ENCODE data around the gene SUGCT.

The SUGCT gene

GRCh38 chr7:40749877-40750276, 615.1 kb downstream of the SUGCT start:
- no peak overlapping the region for H3K27ac ChIP-seq (replicated peaks)
- H3K4me3 ChIP-seq (replicated peaks; ENCODE audit: insufficient read depth, low read length): no peak overlapping the region
- TF ChIP-seq REST (IDR thresholded peaks at IDR 0.05; ENCODE audit: insufficient replicate concordance, low read depth): no peak
- no peak for TF ChIP-seq CTCF (IDR thresholded peaks at IDR 0.05; ENCODE audit: insufficient read depth, low read length)
- TF ChIP-seq POLR2AphosphoS5 (IDR thresholded peaks at IDR 0.05; ENCODE audit: low read depth): no peak
- TF ChIP-seq GABPA (IDR thresholded peaks at IDR 0.05; ENCODE audit: low read depth): no peak
- no peak for TF ChIP-seq SPI1 (IDR thresholded peaks at IDR 0.05; ENCODE audit: borderline replicate concordance, low read depth)
- H3K27me3 ChIP-seq (ENCODE audit: insufficient read depth, poor library complexity, severe bottlenecking): peaks cover 7% of the 10 kb centered on the region
- DNase-seq (ENCODE audit: low read depth in 1 of 2, low spot score in 1 of 2): no peak

DNA sequence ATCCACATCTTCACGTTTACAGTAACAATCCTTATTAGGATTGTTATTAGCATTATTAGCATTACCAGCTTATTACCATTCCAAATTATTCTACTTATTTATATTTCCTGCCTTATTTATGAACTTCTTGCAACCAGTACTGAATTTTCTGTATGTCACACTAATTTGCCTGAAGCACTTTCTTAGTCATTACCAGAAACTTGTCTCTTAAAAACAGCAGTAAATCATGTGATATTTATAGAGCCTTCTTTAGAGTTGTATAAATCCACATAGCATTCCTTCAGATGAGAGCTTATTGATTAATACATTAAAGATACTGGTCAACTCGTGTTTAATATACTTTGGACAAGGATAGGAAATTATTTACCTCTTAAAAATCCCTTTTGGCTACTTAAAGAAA, 618.6 kb downstream of the SUGCT start:
- no peak overlapping the region for H3K27ac ChIP-seq (replicated peaks)
- H3K27me3 ChIP-seq (ENCODE audit: insufficient read depth, poor library complexity, severe bottlenecking): peaks cover 2% of the 10 kb centered on the region
- no peak overlapping the region for H3K4me3 ChIP-seq (replicated peaks; ENCODE audit: insufficient read depth, low read length)
- TF ChIP-seq POLR2AphosphoS5 (IDR thresholded peaks at IDR 0.05; ENCODE audit: low read depth) (no peak), CTCF (IDR thresholded peaks at IDR 0.05; ENCODE audit: insufficient read depth, low read length) (no peak), GABPA (IDR thresholded peaks at IDR 0.05; ENCODE audit: low read depth) (no peak), SPI1 (IDR thresholded peaks at IDR 0.05; ENCODE audit: borderline replicate concordance, low read depth) (no peak), REST (IDR thresholded peaks at IDR 0.05; ENCODE audit: insufficient replicate concordance, low read depth) (no peak)
- no peak for DNase-seq (ENCODE audit: low read depth in 1 of 2, low spot score in 1 of 2)

- TF ChIP-seq GABPA (IDR thresholded peaks at IDR 0.05; ENCODE audit: low read depth) (no peak), REST (IDR thresholded peaks at IDR 0.05; ENCODE audit: insufficient replicate concordance, low read depth) (no peak), SPI1 (IDR thresholded peaks at IDR 0.05; ENCODE audit: borderline replicate concordance, low read depth) (no peak), CTCF (IDR thresholded peaks at IDR 0.05; ENCODE audit: insufficient read depth, low read length) (no peak), POLR2AphosphoS5 (IDR thresholded peaks at IDR 0.05; ENCODE audit: low read depth) (no peak)
- H3K4me3 ChIP-seq (replicated peaks; ENCODE audit: insufficient read depth, low read length): no peak overlapping the region
- H3K27ac ChIP-seq (replicated peaks): no peak overlapping the region
- no peak for DNase-seq (ENCODE audit: low read depth in 1 of 2, low spot score in 1 of 2)
- H3K27me3 ChIP-seq (ENCODE audit: insufficient read depth, poor library complexity, severe bottlenecking): peaks cover 2% of the 10 kb centered on the region
Measured at GRCh38 chr7:40755438-40755837, 620.6 kb downstream of the SUGCT start.
